HG03558 (cell line): ENCODE results near the gene POLA1.

Source experiments
- ATAC-seq: cut with Tn5 transposase; IDR thresholded peaks from one replicate; pipeline ENCODE4 v1.9.1; 2021; ENCODE audit warnings: moderate number of reproducible peaks; ENCODE audit not compliant: unreplicated experiment; ENCODE audit errors: extremely low read depth

Gene POLA1

DNA sequence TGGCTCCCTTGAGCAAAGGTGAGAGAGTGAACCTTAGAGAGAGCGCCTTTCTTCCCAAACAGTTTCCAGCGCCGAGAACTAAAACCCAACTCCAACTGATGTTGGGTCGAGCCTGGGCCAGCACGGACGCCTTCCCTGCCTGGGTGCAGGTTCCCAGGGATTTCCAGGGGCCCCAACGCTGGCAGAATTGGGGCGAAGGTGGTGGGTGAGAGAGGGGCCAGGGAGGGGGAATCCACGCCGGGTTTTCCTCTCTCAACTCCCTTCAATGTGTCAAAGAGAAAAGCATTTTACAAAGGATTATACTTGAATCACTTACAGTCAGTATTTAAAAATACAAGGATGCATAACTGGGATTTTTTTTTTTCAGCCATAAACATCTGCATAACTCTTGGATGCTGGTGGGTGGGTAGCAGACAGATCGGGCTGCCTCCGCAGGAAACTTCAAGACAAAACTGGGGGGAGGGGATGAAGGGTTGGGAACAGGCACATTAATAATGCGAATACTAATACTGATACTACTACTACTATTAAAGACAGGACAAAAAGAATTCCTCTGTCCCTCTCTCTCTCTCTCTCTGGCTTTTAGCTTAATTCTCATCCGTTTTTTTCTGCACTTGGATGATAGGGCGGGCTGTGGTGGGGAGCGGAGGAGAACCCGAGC lies 323.4 kb downstream of the POLA1 start:
- no peak for ATAC-seq

DNA sequence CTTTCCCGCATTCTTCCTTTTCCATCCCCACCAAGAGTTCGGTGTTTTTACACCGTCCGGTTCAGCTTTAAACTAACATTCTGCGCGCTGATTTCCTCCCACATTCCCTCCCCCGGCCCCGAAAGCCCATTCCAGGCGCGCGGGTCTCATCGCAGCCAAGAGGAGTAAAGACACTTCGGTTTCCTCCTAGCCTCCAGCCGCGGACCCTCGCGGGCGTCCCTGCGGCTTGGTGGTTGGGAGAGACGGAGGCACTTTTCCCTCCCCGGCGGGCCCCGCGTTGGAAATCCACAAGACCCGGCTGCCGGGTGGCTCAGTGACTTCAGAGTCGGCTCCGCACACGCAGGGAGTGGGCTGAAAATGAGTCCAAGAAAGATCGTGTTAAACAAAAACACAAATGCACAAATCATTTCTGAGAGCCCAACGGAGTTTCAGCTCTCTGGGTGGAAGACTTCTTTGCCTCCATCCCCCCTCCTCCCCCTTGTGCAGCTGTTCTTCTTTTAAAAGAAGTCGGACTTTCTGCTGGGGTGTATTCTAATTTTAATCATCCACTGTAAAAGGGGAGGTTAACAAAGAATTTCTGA lies 324.0 kb downstream of the POLA1 start:
- no peak for ATAC-seq

- no peak for ATAC-seq
Measured at GRCh38 chrX:25018682-25019081, 325.0 kb downstream of the POLA1 start.

GRCh38 chrX:25019707-25020390 lies 326.1 kb downstream of the POLA1 start:
- ATAC-seq, result no peak

- ATAC-seq, result no peak
Measured at GRCh38 chrX:25020391-25020904, 326.7 kb downstream of the POLA1 start.

DNA sequence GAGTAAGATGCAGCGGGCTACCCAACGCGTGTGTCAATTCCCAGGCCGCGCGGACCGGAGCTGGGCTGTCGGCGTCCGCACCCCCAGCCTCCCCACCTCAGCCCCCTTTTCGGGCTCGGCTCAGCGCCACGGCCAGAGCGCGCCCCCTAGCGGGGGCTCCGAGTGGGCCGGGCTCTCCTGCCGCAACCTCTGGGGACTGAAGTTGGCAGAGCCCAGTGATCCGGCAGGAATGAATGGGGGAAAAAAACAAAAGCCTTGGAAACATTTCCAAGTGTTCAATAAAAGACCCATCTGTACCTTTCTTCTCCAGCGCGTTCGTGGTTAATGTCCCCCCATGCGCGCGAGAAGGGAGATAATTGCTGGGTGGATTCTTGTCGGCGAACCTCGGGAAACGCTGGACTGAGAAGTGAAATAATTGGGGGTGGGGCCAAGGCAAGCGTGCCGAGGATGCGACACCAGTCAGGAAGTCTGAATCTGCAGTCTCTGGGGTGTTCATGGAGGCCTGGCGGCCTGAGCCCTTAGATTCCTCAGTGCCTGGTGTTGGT lies 327.3 kb downstream of the POLA1 start:
- ATAC-seq, result no peak

GRCh38 chrX:25022499-25023325 lies 329.0 kb downstream of the POLA1 start:
- no peak for ATAC-seq

DNA sequence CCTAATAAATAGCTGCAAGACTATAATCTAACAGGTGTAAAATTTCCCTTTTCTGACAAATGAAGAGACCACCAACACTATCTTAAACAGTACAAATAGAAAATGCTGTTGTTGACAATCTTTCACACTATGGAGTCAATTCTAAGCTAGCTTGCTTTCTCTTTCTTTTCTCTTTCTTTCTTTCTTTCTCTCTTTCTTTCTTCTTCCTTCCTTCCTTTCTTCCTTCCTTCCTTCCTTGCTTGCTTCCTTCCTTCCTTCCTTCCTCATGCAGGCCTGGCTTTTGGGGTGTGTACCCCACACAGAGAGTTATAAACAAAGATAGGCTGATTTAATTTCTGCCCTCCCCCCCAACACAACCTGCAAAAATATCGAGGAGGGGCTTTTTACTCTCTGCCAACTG lies 330.2 kb downstream of the POLA1 start:
- ATAC-seq, result no peak

DNA sequence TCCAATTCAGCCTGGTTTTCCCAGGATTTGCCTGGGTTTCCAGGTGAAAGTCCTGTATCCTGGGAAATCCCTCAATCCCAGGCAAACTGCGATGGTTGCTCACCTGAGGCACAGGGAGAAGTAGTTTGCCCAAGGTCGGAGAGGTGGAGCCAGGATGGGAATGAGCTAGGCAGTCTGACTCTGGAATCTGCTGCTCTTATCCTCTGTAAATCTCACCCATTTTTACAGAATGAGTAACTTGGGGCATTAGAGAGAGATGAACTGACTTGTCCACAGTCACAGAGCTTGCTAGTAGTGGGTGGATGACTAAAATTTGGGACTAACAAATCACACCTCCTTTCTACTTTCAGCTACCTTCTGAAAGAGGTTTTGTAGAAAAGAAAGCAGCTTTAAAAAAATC lies 331.9 kb downstream of the POLA1 start:
- ATAC-seq, result no peak

GRCh38 chrX:25026576-25026975 lies 332.9 kb downstream of the POLA1 start:
- no peak for ATAC-seq

GRCh38 chrX:25028726-25029125 lies 335.0 kb downstream of the POLA1 start:
- no peak for ATAC-seq

- ATAC-seq, result no peak
Measured at GRCh38 chrX:25029288-25029825, 335.6 kb downstream of the POLA1 start.

- ATAC-seq, result no peak
Measured at GRCh38 chrX:25034889-25035288, 341.2 kb downstream of the POLA1 start.

DNA sequence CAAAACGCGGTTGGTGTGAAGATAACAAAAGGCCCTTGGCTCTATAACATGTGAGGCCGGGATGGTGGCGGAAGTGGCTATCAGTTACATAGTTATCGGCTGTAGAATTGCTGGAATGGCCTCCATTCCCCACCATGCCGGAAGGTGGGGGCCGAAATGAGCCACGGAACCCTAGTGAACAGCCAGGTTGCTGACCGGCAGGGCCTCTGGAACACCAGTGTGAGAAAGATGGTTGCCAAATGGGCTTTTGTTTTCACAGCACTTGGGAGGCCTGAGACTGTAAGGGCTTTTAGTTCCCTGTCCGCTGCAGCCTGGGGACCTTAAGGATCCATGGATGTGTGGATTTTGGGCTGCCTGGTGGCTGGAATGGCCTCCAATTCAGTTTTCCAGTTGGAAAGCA lies 345.3 kb downstream of the POLA1 start:
- ATAC-seq, result no peak

GRCh38 chrX:25043192-25043591 lies 349.5 kb downstream of the POLA1 start:
- ATAC-seq, result no peak
